Posterior vena cava (tissue), 2 donors: ENCODE measurements around the gene USP24. TPM values are rescaled to one million over a fixed set of nuclear protein-coding genes. Genes with fewer than 3 reads are reported as not detected.

Source experiments
- DNase-seq: peaks from one replicate; pipeline ENCODE4 v3.0.0-alpha.2; 2020; ENCODE audit warnings: low spot score
- intact Hi-C, 2 donors: fragments of 100-400 bp; cut with DNase I; formaldehyde crosslinking; loops; one replicate each; pipeline versions ENCODE4 v1.14.1 to v1.14.2; 2022 to 2023
- total RNA-seq, 2 donors: library from RNA; stranded (reverse); fragmentation: NEBNext Ultra II Directional; extraction: Animal tissue kit (Norgen Biotek cat#: 25700); gene quantifications; one replicate each; pipeline ENCODE4 v1.2.1, GENCODE V29; 2021
- donor health status: DM: yes; HTN: yes; CAD: no.
- donor health status: DM: yes; HTN: yes; CAD: no.

The USP24 gene
- total RNA-seq, 2 donors from 2014 or later: 31.5 to 35.1 TPM

DNA sequence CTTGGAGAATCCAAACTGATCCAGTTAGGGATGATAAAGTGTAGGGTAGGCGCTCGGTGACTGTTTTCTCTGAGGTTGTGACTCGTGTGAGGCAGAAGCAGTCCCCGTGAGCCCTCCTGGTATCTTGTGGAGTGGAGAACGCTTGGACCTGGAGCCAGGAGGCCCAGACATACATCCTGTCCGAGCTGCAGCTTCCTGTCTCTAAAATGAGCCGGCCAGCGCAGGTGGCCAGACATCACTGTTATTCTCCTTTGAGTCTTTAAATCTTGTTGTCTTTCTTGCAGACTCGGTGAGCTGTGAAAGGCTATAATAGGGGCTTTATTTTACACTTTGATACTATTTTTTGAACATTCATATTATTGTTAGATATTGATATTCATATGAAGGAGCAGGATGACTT, 163.5 kb downstream of the USP24 start:
- DNase-seq: peak; percentile 58
- intact Hi-C loops: no loop called here

GRCh38 chr1:55051169-55051568, 164.0 kb downstream of the USP24 start:
- intact Hi-C loops: no loop called here
- DNase-seq: peak; percentile 66

- intact Hi-C loops: no loop called here
Observed at GRCh38 chr1:55050283-55050682, 164.9 kb downstream of the USP24 start.

DNA sequence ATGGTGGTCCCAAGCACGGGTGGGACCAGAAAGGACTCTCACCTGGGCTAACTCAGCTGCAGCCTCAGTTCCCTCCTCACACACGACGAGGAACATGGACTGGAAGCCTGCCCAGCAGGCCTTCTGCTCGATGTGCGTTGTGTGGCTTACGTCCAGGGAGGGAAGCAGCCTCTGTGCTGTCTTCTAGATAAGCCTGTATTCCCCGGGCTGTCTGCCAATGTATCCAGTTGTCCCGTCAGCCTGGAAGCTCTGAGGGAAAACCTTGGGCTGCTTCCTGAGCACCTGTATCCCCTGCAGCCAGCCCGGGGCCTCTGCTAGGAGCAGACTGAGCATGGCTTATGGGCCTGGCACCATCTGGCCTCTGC, 165.3 kb downstream of the USP24 start:
- no peak for DNase-seq
- intact Hi-C loops: no loop called here

More at GRCh38 chr1:55050283-55050682, 164.9 kb downstream of the USP24 start:
- peak; percentile 73 for DNase-seq

- peak; percentile 55 for DNase-seq
- intact Hi-C loops: no loop called here
Observed at GRCh38 chr1:55049271-55049913, 165.8 kb downstream of the USP24 start.

- intact Hi-C loops: no loop called here
- DNase-seq: peak; percentile 62
Observed at GRCh38 chr1:55048453-55049270, 166.5 kb downstream of the USP24 start.

DNA sequence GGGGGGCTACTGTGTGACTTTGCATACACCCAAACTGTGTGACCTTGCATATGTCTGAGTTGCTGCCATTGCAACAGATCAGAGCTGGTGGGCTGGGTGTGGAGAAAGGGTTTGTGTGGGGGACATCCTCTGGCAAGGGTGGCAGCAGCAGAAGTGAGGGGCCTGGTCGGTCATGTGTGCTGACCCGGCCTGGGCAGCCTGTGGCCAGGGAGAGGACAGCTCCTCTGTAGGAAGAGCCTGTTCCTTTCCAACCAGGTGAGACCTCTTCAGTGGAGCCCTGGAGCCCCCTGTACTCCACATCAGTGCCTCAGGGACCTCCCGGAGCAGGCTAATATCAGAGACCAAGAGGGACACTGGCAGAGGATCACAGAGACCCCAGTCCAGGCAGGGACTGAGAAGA, 167.6 kb downstream of the USP24 start:
- peak; percentile 34 for DNase-seq
- intact Hi-C loops: no loop called here

GRCh38 chr1:55046871-55047270, 168.3 kb downstream of the USP24 start:
- intact Hi-C loops: no loop called here
- DNase-seq: peak; percentile 38

- intact Hi-C loops: no loop called here
- DNase-seq: peak; percentile 32
Observed at GRCh38 chr1:55045430-55045829, 169.7 kb downstream of the USP24 start.

DNA sequence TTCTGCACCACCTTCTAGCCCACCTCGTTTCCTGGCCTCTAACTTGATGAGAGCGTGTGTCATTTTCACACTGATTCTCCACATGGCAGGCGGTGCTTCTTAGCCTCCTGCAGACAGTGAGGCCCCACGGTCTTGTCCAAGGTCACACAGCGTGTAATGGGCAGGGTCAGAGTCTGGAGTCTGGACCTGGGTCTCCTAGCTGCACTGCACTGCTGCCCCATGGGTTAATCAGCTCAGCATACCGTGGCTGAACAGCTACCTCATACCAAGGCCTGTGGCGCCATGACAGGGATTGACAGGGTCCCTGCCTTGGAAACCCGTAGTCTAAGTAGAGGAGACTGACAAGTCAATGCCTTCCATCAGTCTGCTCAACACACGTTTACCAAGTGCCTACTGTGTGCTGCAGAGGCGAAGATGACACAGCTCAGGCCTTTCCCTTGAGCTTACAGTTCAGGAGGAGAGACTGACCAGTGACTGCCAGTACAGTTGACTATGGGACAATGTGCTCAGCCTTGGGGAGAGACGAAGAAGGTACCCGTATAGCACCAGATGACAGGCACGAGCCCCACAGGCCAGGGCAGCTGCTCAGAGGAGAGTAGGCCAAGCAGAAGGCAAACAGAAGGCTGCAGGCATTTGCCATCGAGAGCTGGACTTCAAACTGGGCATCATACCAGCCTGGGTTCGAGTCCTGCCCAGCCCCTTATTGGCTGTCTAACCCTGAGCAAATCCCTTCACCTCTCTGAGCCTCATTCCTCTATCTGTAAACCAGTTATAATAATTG, 170.4 kb downstream of the USP24 start:
- intact Hi-C loops: no loop called here
- peak; percentile 60 for DNase-seq

DNA sequence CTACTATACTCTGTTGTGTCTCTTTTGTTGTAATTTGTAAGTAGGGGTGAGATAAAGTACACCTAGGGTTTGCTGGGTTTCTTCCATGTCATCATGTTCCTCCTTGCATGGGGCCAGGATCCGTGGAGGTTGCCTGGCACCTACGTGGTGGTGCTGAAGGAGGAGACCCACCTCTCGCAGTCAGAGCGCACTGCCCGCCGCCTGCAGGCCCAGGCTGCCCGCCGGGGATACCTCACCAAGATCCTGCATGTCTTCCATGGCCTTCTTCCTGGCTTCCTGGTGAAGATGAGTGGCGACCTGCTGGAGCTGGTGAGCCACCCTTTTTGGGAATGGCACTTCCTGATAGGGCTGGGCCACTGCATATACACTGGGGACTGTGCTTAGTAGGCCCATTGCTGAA, 171.4 kb downstream of the USP24 start:
- peak; percentile 69 for DNase-seq
- intact Hi-C loops: no loop called here

- DNase-seq: no peak
- intact Hi-C loops: no loop called here
Observed at GRCh38 chr1:55043011-55043410, 172.2 kb downstream of the USP24 start.

GRCh38 chr1:55041613-55042012, 173.6 kb downstream of the USP24 start:
- intact Hi-C loops: no loop called here
- no peak for DNase-seq

GRCh38 chr1:55040933-55041494, 174.2 kb downstream of the USP24 start:
- intact Hi-C loops: no loop called here
- no peak for DNase-seq

GRCh38 chr1:55040083-55040932, 174.9 kb downstream of the USP24 start:
- intact Hi-C loops: no loop called here
- peak; percentile 80 for DNase-seq

GRCh38 chr1:55039342-55040082, 175.7 kb downstream of the USP24 start, which contains the start of gene PCSK9:
Gene PCSK9, plus strand, starts transcription at chr1:55039548. Its CDS starts 290 bp downstream, at chr1:55039838.
- peak; percentile 79 for DNase-seq
- intact Hi-C loops: no loop called here

DNA sequence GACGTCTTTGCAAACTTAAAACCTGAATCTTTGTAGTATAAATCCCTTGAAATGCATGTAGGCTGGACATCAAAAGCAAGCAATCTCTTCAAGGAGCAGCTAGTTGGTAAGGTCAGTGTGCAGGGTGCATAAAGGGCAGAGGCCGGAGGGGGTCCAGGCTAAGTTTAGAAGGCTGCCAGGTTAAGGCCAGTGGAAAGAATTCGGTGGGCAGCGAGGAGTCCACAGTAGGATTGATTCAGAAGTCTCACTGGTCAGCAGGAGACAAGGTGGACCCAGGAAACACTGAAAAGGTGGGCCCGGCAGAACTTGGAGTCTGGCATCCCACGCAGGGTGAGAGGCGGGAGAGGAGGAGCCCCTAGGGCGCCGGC, 176.2 kb downstream of the USP24 start:
- intact Hi-C loops: no loop called here
- no peak for DNase-seq

- intact Hi-C loops: no loop called here
- no peak for DNase-seq
Observed at GRCh38 chr1:55038552-55038838, 176.7 kb downstream of the USP24 start.
